Chondrocyte (in vitro differentiated cells): ENCODE results near the gene ADORA1. TPM values are rescaled to one million over a fixed set of nuclear protein-coding genes. Genes with fewer than 3 reads are reported as not detected.

Source experiments
- DNase-seq: peaks from one replicate; pipeline ENCODE4 v3.0.0; 2021; ENCODE audit warnings: mixed read lengths, low spot score
- H3K27ac Mint-ChIP-seq: one replicate; pipeline ENCODE4 v1.8.0; 2021; ENCODE audit warnings: mild to moderate bottlenecking, moderate library complexity, mixed read lengths; ENCODE audit not compliant: unreplicated experiment
- H3K27me3 Mint-ChIP-seq: 2 replicates; pipeline ENCODE4 v1.8.0; 2021; ENCODE audit warnings: low read depth, mixed read lengths
- H3K36me3 Mint-ChIP-seq: 2 replicates; pipeline ENCODE4 v1.8.0; 2021; ENCODE audit warnings: low read depth, mixed read lengths
- H3K4me1 Mint-ChIP-seq: 2 replicates; pipeline ENCODE4 v1.8.0; 2021; ENCODE audit warnings: low read depth, mild to moderate bottlenecking, mixed read lengths
- H3K4me3 Mint-ChIP-seq: one replicate; pipeline ENCODE4 v1.8.0; 2021; ENCODE audit warnings: mild to moderate bottlenecking, moderate library complexity, mixed read lengths; ENCODE audit not compliant: unreplicated experiment
- H3K9me3 Mint-ChIP-seq: 2 replicates; pipeline ENCODE4 v1.8.0; 2021; ENCODE audit warnings: low read depth, mixed read lengths
- total RNA-seq: library from RNA; stranded (reverse); gene quantifications from 3 replicates; pipeline ENCODE4 v1.2.1, GENCODE V29; 2021
- TF ChIP-seq, protein P1 (sequence below): fragments of 200-600 bp; sonication (generic); IDR thresholded peaks from 2 replicates; pipeline ENCODE4 v1.5.0; 2021; ENCODE audit warnings: antibody characterized with exemption, mild to moderate bottlenecking, moderate library complexity

ADORA1 gene
- total RNA-seq, 1 donor from 2014 or later: 1.7 TPM

DNA sequence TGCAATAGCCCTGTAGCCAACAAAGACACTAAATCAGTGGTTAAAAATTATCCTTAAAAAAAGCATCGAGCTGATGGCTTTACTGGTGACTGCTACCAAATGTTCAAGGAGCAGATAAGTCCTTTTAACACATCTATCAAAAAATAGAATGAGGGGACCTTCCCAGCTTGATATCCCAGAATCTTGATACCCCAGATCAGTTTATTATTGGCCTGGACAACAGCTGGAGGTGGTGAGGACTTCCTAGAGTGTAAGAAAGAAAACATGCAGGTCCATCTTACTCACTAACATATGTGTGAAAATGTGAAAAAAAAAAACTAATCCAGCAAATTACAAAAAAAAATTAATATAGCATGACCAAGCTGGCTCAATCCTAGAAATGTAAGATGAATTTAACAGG is 80.7 kb downstream of the ADORA1 start:
- peaks cover 1% of the 10 kb centered on the region for H3K36me3 Mint-ChIP-seq
- H3K4me1 Mint-ChIP-seq: peaks cover 7% of the 10 kb centered on the region

DNA sequence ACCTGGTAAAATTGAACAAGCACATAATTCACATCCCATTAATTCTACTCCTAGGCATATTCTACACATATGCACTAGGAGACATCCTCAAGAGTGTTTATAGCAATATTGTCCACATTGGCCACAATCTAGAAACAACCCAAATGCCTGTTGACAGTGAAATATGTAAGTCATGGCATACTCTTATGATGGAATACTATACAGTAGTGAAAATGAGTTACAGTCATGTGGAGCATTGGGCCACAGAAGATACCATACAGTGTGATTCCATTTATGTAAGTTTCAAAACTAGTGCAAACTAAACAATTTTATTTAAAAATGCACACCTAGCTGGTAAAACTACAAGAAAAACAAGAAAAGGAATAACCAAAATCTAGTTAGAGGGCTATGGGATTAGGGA is 82.8 kb downstream of the ADORA1 start:
- H3K36me3 Mint-ChIP-seq: no peaks in the 10 kb centered on the region
- peaks cover 23% of the 10 kb centered on the region for H3K27me3 Mint-ChIP-seq
- peaks cover 3% of the 10 kb centered on the region for H3K9me3 Mint-ChIP-seq
- DNase-seq: no peak
- H3K4me3 Mint-ChIP-seq: no peak overlapping the region
- H3K27ac Mint-ChIP-seq: no peak overlapping the region
- TF ChIP-seq, protein P1, sequence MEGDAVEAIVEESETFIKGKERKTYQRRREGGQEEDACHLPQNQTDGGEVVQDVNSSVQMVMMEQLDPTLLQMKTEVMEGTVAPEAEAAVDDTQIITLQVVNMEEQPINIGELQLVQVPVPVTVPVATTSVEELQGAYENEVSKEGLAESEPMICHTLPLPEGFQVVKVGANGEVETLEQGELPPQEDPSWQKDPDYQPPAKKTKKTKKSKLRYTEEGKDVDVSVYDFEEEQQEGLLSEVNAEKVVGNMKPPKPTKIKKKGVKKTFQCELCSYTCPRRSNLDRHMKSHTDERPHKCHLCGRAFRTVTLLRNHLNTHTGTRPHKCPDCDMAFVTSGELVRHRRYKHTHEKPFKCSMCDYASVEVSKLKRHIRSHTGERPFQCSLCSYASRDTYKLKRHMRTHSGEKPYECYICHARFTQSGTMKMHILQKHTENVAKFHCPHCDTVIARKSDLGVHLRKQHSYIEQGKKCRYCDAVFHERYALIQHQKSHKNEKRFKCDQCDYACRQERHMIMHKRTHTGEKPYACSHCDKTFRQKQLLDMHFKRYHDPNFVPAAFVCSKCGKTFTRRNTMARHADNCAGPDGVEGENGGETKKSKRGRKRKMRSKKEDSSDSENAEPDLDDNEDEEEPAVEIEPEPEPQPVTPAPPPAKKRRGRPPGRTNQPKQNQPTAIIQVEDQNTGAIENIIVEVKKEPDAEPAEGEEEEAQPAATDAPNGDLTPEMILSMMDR: no peak
- H3K4me1 Mint-ChIP-seq: peaks cover 7% of the 10 kb centered on the region

More for the DNA sequence above, 80.7 kb downstream of the ADORA1 start:
- Mint-ChIP-seq H3K27me3 (peaks cover 16% of the 10 kb centered on the region), H3K4me3 (no peak overlapping the region), H3K27ac (no peak overlapping the region), H3K9me3 (peaks cover 3% of the 10 kb centered on the region)
- TF ChIP-seq, protein P1: no peak
- no peak for DNase-seq

DNA sequence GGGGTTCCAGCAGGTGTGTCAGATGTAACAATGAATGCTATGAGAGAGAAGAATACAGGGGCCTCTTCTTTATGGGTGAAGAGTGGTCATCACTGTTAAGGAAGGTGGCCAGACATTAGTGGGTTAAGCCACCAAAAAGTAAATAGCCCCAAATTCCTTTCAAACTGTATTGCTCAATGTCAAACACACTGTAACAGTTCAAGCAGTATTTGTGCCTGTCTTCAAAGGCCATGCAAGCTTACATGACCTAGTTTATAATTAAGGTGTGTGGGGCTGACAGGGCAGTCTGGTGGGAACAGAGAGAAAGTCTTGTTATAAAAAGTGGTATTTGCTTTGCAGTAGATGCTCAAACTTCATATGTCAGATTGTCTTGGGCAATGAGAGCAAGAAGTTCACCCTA is 83.5 kb downstream of the ADORA1 start:
- no peak overlapping the region for H3K27ac Mint-ChIP-seq
- no peaks in the 10 kb centered on the region for H3K36me3 Mint-ChIP-seq
- H3K9me3 Mint-ChIP-seq: peaks cover 3% of the 10 kb centered on the region
- H3K27me3 Mint-ChIP-seq: peaks cover 24% of the 10 kb centered on the region
- TF ChIP-seq, protein P1: no peak
- no peak for DNase-seq
- H3K4me3 Mint-ChIP-seq: no peak overlapping the region
- H3K4me1 Mint-ChIP-seq: peaks cover 7% of the 10 kb centered on the region

DNA sequence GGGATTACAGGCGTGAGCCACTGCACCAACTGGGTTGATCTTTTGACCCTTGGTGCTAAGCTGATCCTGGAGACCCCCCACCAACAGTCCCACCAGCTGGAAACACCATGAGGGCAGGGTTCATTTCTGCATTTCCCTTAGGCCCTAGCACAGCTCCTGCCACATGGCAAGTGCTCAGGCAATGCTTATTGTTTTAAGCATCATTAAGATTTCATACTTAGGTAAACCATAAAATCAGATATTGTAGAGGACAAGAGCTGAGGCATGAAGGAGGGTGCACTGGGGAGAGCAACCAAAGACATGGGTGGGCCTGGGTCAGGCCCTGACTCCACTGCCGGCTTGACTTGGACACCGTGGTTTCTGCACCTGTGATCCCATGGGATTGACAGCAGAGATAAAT is 84.3 kb downstream of the ADORA1 start:
- Mint-ChIP-seq H3K9me3 (peaks cover 3% of the 10 kb centered on the region), H3K27ac (no peak overlapping the region), H3K36me3 (no peaks in the 10 kb centered on the region), H3K27me3 (peaks cover 29% of the 10 kb centered on the region), H3K4me3 (no peak overlapping the region), H3K4me1 (no peaks in the 10 kb centered on the region)
- TF ChIP-seq, protein P1: no peak
- no peak for DNase-seq

DNA sequence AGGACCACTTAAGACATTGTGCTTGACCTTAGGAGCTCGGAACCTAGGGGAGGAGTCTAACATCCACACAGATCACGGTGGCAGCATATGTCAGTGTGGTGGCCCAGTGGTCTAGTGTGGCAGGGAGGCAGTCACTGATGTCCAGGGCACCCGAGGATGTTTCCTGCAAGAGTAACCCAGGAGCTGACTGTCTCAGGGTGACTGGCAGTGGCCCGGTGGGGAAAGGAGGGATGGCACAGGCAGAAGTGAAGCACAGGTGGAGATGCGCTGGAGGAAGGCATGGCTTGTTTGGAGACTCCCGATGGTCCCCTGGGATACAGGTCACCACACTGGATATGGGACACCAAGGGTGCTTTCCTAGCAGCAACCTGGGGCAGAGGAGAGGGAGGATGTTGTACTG is 85.6 kb downstream of the ADORA1 start:
- no peak overlapping the region for H3K4me3 Mint-ChIP-seq
- H3K4me1 Mint-ChIP-seq: no peaks in the 10 kb centered on the region
- no peaks in the 10 kb centered on the region for H3K36me3 Mint-ChIP-seq
- peaks cover 3% of the 10 kb centered on the region for H3K9me3 Mint-ChIP-seq
- DNase-seq: no peak
- peaks cover 33% of the 10 kb centered on the region for H3K27me3 Mint-ChIP-seq
- no peak overlapping the region for H3K27ac Mint-ChIP-seq
- TF ChIP-seq, protein P1: no peak
